NT2/D1 (cell line): Measurements from ENCODE around the gene STK38.

ENCODE experiments used
- YY1 ChIP-seq: IDR thresholded peaks from 2 replicates; pipeline ENCODE4 v1.6.1; 2011; ENCODE audit not compliant: insufficient read length, insufficient read depth
- ZNF274 ChIP-seq: IDR thresholded peaks from 2 replicates; pipeline ENCODE4 v1.6.1; 2011; ENCODE audit warnings: mild to moderate bottlenecking, low read depth, low read length

DNA sequence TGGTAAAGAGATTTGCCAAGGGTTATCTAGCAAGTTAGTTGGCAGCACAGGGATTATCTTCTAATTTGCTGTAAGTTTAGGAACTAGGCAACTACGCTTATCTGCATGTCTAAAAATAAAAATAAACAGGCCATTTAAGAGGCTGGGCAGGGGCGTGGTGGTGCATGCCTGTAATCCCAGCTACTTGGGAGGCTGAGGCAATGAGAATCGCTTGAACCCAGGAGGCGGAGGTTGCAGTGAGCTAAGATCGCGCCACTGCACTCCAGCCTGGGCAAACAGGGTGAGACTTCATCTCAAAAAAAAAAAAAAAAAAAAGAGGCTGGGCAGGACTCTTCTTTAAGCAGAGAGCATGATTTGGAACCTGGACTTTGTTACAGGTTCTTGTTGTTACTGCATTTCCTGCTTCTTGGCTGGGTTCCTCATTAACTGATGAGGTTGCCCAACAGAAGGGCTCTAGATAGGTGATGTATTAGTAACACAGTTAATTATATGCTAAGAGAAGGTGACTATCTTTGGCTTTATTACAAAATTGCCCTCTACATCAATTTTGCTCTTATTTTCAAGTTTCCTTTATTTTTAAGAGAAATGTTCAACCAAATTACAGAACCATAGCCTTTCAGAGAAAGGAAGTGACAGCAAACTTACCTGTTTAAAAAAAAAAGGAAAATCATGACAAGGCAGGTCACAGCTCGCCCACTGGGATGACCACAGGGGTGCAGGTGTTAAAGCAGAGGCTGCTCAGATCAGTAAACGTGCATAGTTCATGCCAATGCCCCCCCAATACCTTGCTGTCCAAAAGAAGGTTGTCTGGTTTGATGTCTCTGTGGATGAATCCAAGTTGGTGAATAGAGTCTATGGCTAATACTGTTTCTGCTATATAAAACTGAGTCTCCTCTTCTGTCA, 32.5 kb downstream of the STK38 start:
- no peak for TF ChIP-seq ZNF274
- TF ChIP-seq YY1, result no peak
